ENCODE results near the gene LGR5.

LGR5 gene

GRCh38 chr12:71599210-71599609 lies 159.6 kb downstream of the LGR5 start:
- DNase-seq (ENCODE audit: low spot score) = no peak

GRCh38 chr12:71601546-71601945 lies 161.9 kb downstream of the LGR5 start:
- DNase-seq (ENCODE audit: low spot score) = no peak

- no peak for DNase-seq (ENCODE audit: low spot score)
Observed at GRCh38 chr12:71602761-71603577, 163.4 kb downstream of the LGR5 start.

- no peak for DNase-seq (ENCODE audit: low spot score)
Observed at GRCh38 chr12:71605039-71605438, 165.4 kb downstream of the LGR5 start.

- DNase-seq (ENCODE audit: low spot score) = no peak
Observed at GRCh38 chr12:71607494-71608330, 168.1 kb downstream of the LGR5 start.

GRCh38 chr12:71610031-71610795 lies 170.6 kb downstream of the LGR5 start:
- no peak for DNase-seq (ENCODE audit: low spot score)

- DNase-seq (ENCODE audit: low spot score) = no peak
Observed at GRCh38 chr12:71621938-71622337, 182.3 kb downstream of the LGR5 start.

- DNase-seq (ENCODE audit: low spot score) = no peak
Observed at GRCh38 chr12:71625476-71625875, 185.9 kb downstream of the LGR5 start.

- DNase-seq (ENCODE audit: low spot score) = no peak
Observed at GRCh38 chr12:71626098-71626497, 186.5 kb downstream of the LGR5 start.

GRCh38 chr12:71626768-71627167 lies 187.2 kb downstream of the LGR5 start:
- DNase-seq (ENCODE audit: low spot score) = no peak

GRCh38 chr12:71627438-71628002 lies 187.9 kb downstream of the LGR5 start:
- no peak for DNase-seq (ENCODE audit: low spot score)
